Umbilical cord (tissue), 2 donors: Measurements from ENCODE around the gene FGF7. TPM values are rescaled to one million over a fixed set of nuclear protein-coding genes. Genes with fewer than 3 reads are reported as not detected.
"Not testable (repeated sequence)": the region's sequence is repeated elsewhere in the genome, so short reads cannot be mapped to it uniquely, and the experiment has no call there.

Experiments used
- DNase-seq: peaks from one replicate; pipeline ENCODE4 v3.0.0-alpha.2; 2015; ENCODE audit warnings: low spot score
- total RNA-seq: library from RNA; depleted of rRNA; stranded (reverse); fragments of >200 nt; gene quantifications from one replicate; pipeline ENCODE4 v1.2.3, GENCODE V29; 2014; ENCODE audit warnings: low replicate concordance; ENCODE audit not compliant: insufficient read depth

Gene FGF7
- total RNA-seq, 1 donor from 2014 or later = 32.7 TPM

DNA sequence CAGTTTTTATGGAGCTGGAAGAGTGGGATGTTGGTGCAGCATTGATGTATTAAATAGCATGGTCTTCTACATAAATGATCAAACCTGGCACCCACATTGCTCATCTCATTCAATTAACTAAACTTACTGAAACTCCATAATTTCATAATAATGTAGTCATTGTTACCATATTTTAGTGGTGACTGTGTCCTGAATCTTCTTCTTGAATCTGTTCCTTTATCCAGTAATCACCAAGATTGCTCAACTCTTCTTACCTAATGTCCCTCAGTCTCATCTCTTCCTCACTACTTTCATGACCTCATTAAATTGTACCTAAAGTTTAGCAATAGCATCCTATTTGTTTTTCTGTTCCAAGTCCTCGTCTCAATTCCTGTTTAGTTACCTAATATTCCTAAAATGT, 69.8 kb downstream of the FGF7 start:
- DNase-seq = no peak

DNA sequence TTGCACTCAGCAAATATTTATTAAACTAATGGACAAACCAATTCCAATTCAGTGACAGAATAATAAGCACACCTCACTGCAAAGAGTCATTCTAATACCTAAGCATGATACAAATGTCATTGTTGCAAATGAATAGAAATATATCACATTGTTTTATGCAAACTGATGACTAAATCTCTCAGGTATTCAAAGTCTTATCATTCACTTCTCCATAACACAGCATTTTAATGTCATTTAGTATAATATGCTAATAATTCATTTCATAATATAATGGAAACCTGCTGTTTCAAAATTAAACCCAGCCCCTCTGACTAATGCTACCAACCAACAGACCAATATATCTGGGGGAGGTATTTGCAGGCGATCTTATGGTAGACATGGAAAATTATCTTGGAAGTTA, 71.8 kb downstream of the FGF7 start:
- no peak for DNase-seq

DNA sequence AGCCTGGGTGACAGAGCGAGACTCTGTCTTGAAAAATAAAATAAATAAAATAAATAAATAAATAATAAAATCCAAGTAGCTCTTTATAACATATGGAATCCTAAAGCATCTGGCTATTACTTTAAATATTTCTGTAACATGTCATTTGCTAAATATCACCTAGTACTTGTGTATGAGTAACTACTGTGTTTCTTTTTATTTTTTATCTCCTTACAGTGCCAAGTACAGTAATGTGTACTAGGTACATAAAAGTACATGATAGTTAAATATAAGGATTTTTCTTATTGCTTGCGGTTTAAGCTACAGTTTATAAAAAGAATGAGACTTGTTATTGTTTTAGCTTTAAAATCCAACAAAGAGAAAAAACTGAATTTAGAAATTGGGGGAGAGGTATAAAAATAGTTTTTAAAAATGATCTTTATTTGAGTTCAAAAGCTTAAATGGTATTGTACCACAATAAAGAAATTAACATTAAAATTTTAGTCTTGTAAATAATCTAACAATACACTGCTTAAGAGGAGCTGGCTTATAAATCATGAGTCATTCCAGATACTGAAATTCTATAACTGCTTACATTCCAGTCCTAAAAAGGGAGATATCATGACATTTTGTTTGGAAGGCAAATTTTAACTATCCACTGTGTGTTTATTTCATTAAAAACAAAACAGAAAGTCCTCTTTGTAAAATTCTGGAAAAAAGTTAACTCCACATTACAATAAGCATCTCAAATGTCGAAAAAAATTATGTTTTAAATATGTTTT, 73.1 kb downstream of the FGF7 start:
- DNase-seq = peak; percentile 51

DNA sequence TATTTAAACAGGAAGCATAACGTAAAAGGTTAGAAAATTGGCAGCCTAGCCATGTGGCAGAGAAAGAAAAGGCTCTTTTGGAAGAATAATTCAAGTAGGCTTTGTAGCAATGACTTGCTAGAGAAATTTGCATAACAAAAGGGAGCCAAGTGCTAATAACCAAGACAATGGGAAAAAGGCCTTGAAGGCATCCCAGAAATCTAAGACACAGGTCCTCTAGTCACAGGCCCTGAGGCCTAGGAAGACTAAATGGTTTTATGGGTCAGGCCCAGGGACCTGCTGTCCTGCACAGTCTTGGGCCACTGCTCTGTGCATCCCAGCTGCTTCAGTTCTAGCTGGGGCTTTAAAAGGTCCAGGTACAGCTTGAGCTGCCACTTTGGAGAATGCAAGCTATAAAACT, 78.5 kb downstream of the FGF7 start:
- DNase-seq = no peak

GRCh38 chr15:49506341-49506740, 83.3 kb downstream of the FGF7 start:
- no peak for DNase-seq

- DNase-seq = no peak
Measured at GRCh38 chr15:49507261-49507660, 84.2 kb downstream of the FGF7 start.

- DNase-seq = not testable (repeated sequence)
Measured at GRCh38 chr15:49512739-49513138, 89.7 kb downstream of the FGF7 start.

GRCh38 chr15:49521802-49522201, 98.8 kb downstream of the FGF7 start:
- DNase-seq = no peak

DNA sequence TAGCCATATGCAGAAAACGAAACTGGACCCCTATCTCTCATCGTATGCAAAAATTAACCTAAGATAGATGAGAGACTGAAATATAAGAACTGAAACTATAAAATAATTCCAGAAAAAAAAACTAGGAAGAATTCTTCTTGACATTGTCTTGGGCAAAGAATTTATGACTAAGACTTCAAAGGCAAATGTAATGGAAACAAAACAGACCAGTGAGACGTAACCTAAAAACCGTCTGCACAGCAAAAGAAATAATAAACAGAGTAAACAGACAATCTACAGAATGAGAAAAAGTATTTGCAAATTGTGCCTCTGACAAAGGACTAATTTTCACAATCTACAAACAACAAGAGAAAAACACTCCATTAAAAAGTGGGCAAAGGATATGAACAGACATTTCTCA, 105.2 kb downstream of the FGF7 start:
- DNase-seq = no peak

DNA sequence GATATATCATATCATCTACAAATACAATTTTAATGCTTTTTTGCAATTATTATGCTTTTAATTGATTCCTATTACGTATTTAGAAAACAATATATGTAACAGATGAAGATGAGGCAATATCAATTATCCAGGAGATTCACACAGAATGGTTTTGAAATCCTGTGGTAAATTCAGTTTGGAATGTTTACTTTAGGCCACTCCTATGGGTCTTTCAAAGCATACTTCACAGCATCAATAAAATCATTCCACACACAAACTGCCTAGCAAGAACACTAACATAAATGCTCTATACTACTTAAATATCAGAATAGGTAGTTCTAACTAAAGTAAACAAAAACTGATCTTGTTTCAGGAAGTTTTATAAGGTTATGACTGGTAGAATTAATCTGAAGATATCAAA, 107.0 kb downstream of the FGF7 start:
- DNase-seq = no peak

Other genes starting within 250 kb of the FGF7 start
- 8.9 TPM for gene FAM227B, start 197.6 kb downstream of the FGF7 start, total RNA-seq
- 15.6 TPM for gene DTWD1, start 197.8 kb downstream of the FGF7 start, total RNA-seq